GM21515 (cell line): Measurements from ENCODE around the gene KCTD13.
A peak's percentile ranks its signal among the peaks of the same experiment; 100 is the strongest.
"Not testable (repeated sequence)": the region's sequence is repeated elsewhere in the genome, so short reads cannot be mapped to it uniquely, and the experiment has no call there.

Experiments used
- ATAC-seq: cut with Tn5 transposase; IDR thresholded peaks from one replicate; pipeline ENCODE4 v1.9.1; 2021; ENCODE audit not compliant: unreplicated experiment

KCTD13 gene, protein sequence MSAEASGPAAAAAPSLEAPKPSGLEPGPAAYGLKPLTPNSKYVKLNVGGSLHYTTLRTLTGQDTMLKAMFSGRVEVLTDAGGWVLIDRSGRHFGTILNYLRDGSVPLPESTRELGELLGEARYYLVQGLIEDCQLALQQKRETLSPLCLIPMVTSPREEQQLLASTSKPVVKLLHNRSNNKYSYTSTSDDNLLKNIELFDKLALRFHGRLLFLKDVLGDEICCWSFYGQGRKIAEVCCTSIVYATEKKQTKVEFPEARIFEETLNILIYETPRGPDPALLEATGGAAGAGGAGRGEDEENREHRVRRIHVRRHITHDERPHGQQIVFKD

DNA sequence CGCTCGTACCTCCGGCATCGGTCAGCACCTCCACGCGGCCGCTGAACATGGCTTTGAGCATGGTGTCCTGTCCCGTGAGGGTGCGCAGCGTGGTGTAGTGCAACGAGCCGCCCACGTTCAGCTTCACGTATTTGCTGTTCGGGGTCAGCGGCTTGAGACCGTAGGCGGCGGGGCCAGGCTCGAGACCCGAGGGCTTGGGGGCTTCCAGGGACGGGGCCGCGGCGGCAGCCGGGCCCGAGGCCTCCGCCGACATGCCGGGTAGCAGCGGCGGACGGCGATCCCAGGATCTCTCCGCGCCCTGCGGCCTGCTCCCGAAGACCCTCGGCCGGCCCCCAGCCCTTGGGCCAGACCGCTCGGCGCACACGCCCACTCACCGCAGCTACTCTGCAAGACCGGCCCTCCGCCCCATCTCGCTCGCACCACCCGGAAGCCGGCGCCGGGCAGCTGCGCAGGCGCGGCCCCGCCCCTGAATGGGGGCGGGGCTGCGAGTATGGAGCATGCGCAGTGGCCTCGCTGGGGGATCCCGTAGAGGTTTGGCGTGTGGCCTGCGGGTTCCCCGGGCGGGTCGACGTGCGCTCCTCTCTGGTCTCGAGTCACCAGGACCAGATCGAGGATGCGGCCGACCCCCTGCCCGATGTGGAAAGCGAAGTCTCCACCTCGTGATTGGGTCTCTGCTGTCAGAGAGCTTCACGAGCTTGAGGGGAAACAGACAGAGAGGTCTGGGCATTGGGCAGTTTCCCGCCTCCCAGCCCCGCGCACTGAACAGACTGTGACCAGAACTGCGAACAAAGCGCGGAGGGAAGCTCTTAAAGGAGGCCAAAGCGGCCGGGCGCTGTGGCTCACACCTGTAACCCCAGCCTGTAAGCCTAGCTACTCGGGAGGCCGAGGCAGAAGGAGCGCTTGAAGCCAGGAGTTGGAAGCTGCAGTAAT, at the start of gene KCTD13:
KCTD13 (minus strand) TSS at position 446 of the 930 bp plus-strand sequence; CDS start at position 253, 193 bp downstream.
- ATAC-seq: peak; percentile 80

DNA sequence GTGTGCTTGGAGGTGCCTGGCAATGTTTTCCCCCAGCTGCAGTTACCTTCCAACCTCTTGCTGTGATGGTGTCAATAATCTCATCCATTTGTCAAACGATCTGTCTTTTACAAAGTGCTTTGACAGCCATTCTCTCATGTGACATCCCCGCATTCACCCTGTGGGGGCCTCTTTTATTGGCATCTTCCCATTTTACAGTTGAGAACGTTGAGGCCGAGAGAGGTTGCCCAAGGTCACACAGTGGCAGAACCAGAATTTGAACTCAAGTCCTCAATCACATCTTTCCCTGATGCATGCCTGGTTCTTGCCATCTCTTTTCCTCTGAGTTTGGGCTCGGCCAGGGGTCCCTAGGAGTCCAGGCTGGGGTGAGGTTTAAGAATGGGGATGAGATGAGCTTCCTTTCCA, 49.1 kb upstream of the KCTD13 start:
- ATAC-seq: no peak

DNA sequence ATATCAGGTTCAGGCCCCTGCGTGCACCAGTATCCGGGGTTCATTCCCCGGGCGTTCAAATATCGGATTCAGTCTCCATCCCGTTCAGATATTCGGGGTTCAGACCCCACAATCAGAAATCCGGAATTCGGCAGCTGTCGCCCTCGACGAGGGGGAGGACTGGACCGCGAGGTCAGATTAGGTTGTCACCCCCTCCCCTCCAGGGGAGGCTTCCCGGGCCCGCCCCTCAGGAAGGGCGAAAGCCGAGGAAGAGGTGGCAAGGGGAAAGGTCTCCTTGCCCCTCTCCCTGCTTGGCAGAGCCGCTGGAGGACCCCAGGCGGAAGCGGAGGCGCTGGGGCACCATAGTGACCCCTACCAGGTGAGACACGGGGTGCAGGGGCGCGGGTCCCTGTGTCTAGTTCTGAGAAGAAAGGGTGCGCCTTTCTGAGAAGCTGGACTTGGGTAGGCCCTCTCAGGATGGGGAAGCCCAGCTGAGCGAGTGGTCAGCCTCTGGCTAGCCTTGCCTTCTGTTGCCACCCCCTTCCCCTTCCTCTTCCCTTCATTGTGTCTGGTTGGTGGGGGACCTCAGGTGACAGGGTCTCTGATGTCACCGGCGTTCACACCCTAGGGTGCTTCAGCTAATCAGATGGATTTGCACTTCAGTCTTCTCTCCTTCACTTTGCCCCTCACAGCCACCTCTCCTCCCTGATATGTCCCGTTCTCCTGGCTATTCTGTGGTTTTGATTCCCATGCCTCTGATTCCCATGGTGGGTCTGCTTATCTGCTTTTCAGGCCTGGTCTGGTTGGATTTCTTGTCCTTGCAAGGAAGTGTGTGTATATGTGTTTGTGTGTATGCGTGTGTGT, 48.5 kb upstream of the KCTD13 start:
- ATAC-seq: no peak

DNA sequence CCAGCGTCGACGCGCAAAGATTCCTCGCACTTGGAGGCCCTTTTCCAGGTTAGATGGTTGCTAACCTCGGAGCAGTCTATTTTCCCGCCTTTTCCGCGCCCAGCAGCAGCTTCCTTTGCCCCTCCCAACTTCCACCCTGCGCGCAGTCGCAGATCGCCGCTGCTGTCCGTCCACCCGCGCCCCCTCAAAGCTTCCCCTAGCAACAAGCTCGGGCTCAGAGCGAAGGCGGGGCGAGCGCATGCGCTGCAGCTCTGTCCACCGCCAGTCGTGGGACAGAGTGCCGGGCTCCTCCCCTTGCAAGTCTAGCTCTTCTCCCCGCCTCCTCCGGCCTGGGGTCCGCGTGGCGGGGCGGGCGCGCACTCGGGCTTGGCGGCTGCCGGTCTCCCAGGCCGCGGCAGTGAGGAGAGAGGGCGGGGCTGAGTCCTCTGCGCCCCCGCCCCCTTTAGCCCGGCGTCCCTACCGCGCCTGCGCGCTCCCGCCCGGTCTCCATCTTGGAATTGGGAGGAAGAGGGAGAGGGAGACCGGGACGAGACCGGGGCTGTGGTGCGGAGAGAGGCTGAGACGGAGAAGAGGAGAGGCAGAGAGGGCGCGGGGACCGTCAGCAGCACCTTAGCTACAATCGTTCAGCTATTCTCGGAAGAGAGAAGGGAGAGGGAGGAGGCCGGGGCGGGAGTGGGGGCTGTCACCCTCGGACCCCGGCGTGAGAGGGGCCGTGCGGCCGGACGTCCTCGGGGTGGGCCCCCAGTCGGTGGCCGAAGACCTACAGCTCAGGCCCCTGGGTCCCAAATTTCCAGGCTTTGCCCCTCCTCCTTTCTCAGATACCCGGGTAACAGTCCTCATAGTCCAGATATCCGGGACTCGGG, 47.6 kb upstream of the KCTD13 start, which contains the start of gene TAOK2:
TAOK2 (plus strand) TSS at position 485 of the 863 bp plus-strand sequence. CDS start 3,905 bp downstream, outside the sequence.
- peak; percentile 82 for ATAC-seq

DNA sequence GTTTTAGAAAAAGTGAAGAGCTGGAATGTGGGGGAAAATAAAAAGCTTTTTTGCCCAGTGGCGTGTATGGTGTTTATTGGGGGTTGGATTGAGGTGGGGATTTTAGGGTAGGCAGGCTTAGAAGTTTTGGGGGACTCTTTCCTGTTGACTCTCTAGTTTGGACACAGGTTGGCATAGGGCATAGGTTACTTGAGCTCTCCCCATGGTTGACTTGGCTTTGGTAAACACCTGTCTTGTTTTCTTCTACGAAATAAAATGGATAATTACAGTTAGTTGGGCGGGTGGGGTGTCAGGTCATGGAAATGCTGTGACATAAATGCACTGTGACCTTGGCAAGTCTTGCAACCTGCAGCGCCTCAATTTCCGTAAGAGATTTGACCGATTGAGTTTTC, 47.0 kb upstream of the KCTD13 start:
- no peak for ATAC-seq

DNA sequence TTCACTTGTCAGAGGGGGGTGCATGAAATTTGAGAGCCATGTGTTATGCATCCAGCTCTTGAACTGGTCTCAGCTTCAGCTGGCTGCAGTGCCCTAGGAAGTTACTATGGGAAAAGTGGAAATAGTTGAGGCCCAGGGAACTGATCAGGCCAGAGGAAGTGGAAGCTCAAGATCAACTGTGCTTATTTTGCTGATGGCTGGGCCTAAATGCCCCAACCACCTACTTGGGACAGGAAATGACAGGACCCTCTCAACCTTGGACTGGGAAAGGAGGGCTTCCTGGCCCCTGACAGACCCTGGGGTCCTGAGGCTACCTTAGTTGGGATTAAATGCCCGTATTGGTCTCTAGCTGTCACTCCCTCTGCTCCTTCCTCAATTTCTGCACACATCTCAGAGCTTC, 46.5 kb upstream of the KCTD13 start:
- ATAC-seq: no peak

DNA sequence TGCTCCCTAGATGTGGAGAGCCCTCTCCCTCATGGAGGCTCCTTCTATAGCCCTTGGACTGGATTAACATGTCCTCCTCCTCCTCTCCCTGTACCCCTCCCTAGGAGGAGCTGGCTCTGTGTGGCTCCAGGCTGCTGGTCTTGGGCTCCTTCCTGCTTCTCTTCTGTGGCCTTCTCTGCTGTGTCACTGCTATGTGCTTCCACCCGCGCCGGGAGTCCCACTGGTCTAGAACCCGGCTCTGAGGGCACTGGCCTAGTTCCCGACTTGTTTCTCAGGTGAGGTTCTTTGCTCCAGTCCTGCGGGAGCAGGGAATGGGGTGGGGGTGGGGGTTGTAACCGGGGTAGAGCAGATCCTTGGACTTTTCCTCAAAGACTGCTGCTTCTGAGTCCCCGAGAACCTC, 45.3 kb upstream of the KCTD13 start:
- ATAC-seq: no peak

DNA sequence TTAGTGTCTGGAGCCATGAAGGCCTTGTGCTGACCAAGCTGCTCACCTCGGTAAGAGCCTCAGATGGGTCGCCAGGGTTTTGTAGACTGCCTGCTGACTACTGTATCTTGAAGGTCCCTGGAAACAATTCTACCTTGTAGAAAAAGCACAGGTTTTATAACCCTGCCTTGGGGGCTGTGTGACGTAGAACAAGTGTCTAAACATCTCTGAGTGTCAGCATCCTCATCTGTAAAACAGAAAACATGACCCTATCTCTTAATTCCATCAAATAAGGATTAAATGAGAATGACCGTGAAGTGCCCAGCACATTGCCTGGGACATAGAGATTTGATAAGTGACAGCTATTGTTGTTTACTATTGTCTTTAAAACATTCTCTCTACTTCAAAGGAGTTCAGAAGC, 42.2 kb upstream of the KCTD13 start:
- ATAC-seq: no peak

DNA sequence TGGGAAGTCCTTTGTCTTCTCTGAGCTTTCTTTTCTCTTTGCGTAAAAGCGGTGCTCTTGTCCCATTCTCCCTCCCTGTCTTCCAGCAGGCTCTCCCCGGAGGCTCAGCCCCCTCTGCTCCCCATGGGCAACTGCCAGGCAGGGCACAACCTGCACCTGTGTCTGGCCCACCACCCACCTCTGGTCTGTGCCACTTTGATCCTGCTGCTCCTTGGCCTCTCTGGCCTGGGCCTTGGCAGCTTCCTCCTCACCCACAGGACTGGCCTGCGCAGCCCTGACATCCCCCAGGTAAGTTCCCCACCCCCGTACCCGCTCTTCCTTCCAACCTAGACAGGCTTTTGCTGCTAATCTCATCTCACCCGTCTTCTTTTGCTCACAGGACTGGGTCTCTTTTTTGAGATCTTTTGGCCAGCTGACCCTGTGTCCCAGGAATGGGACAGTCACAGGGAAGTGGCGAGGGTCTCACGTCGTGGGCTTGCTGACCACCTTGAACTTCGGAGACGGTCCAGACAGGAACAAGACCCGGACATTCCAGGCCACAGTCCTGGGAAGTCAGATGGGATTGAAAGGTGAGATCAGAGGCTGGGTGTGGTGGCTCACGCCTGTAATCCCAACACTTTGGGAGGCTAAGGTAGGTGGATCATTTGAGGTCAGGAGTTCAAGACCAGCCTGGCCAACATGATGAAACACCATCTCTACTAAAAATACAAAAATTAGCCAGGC, 37.2 kb upstream of the KCTD13 start:
- no peak for ATAC-seq

DNA sequence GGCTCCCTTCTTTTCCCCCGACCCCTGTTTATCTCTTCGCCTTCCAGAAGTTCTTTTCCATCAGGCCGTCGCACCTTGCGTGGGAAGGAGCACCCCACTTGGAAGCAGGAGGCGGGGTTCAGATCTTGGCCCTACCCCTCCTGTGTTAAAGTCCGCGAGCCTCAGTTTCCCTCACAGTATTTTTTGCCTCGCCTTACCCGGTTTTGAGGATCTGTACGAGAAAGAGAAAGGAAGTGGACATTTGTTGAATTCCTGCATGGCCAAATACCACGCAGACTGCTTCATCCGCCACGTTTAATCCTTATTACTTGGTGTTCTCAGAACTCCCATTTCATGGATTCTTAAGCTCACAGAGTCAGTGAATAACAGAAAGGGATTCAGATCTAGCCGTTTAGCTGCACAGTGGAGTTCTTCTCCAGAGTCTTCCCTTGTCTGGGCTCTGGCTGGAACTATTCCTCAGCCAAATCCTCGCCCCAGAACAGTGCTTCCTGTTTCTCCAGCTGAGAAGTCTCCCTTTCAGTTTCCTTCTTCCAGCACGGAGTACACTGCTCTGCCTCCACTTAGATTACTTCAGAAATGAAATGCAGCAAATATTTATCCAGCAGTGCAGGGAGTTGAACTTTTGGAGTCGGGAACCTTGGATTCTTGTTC, 36.4 kb upstream of the KCTD13 start:
- peak; percentile 4 for ATAC-seq

DNA sequence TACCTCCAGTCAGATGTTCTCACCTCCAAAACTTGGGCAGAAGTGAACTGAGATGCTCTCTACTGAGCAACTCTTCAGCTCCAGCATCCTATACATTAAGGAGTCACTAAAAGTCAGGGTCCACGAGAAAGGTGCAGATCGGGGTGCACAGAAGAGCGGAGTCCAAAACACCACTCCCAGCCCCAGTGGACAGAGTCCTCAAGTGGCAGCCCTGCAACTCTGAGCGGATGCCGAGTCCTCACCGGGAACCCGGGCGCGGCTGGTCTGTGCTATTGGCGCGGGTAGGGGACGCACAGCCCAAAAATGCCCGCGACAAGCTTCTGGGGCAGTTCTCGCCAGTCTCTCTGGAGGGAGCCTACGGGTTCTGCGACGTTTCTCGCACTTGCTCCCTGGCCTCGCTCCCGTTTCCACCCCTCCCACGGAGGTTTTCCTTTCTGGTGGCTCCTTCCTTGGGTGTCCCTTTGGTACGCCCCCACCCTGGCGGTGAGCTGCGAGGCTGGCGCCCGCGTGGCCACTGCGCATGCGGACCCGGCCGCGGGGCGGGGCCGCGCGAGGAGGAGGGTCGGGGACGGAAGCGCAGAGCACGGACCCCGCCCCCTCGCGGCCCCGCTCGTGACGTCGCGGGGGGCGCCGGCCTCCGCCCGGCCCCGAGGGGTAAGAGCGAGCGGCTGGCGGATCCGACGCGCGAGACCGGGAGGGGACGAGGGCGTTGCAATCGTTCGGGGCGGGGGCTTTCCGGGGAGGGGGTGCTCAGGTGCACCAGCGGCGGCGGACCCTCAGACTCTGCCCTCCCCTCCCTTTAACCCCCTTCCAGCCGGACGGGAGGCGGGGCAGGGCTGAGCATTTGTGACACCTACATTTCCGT, 35.7 kb upstream of the KCTD13 start, which contains the start of gene TMEM219:
TMEM219 (plus strand) TSS at position 601 of the 865 bp plus-strand sequence. CDS start 1,065 bp downstream, outside the sequence.
- peak; percentile 85 for ATAC-seq

DNA sequence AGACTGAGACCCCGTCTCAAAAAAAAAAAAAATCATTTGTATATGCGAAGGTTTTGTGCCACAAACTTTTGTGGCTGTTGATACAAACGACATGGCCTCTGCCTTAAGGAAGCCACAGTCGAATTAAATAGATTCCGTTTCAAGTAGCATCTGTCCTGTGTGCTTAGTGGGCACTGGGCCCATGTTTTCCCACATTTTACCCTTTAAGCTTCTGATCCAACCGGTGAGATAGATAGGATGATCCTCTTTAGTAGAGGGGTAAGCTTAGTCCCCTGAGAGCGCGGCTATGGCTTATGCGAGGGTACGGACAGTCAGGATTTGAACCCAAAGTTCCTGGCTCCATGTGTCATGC, 35.1 kb upstream of the KCTD13 start:
- no peak for ATAC-seq

DNA sequence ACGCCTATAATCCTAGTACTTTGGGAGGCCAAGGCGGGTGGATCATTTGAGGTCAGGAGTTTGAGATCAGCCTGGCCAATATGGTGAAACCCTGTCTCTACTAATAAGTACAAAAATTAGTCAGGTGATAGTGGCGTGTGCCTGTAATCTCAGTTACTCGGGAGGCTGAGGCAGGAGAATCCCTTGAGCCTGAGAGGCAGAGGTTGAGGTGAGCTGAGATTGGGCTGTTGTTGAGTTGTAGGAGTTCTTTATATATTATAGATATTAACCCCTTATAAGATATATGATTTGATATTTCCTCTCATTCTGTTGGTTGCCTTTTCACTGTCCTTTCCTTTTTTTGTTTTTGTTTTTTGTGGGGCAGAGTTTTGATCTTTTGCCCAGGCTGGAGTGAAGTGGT, 33.8 kb upstream of the KCTD13 start:
- not testable (repeated sequence) for ATAC-seq

DNA sequence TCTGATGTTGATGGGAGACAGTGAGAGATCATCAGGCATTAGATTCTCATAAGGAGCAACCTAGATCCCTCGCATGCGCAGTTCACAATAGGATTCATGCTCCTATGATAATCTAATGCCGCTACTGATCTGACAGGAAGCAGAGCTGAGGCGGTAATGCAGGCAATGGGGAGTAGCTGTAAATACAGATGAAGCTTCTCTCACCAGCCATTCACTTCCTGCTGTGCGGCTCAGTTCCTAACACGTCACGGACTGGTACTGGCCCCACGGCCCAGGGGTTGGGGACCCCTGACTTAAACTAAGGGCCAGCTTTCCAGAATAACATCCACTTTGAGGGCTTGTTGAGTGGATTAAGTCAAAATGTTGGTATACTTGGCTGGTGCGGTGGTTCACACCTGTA, 33.3 kb upstream of the KCTD13 start:
- ATAC-seq: no peak

DNA sequence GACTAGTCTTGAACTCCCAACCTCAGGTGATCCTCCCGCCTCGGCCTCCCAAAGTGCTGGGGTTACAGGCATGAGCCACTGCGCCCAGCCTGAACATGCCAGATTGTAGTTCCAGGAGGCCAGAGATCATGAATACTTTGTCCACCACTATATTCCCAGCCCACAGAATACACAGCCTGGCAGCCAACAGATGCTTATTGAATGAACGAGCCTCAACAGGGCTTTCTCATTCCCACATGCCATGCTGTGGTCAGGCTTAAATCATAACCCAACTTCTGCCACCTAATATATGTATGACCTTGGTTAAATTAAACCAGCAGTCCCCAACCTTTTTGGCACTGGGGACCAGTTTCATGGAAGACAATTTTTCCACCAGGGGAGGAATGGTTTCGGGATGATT, 32.7 kb upstream of the KCTD13 start:
- no peak for ATAC-seq

DNA sequence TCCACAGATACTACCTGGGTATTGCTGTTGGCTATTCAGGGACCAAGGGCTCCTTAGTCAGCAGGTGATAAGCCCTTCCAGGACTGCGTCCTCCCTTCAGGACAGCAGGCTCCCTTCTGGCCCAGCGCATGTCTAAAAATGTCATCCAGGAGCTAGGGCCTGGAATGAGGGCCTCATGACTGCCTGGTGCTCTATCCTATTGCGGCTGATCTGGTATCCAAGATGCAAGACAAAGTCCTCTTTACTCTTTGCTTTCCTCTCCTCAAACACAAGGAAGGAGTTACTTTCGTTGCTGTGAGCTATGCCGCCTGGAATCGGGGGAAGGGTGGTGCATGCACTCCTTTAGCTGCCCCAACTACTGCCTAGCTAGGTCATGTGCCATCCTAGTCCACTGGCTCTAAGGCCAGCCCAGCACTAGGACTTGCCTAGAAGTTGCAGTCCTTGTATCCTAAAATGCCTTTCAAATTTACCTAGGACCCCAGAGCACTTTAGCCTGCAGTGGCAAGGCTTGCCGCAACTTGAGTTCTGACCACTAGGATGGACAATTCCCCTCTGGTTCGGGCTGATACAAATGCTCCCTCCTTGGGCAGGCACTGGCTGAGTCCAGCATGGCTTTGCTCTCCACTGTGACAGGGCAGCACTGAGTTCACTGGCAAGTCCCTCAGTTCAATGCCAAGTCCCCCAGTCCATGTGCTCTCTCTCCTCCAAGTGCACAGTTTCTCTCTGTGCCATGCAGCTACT, 25.8 kb upstream of the KCTD13 start:
- no peak for ATAC-seq

DNA sequence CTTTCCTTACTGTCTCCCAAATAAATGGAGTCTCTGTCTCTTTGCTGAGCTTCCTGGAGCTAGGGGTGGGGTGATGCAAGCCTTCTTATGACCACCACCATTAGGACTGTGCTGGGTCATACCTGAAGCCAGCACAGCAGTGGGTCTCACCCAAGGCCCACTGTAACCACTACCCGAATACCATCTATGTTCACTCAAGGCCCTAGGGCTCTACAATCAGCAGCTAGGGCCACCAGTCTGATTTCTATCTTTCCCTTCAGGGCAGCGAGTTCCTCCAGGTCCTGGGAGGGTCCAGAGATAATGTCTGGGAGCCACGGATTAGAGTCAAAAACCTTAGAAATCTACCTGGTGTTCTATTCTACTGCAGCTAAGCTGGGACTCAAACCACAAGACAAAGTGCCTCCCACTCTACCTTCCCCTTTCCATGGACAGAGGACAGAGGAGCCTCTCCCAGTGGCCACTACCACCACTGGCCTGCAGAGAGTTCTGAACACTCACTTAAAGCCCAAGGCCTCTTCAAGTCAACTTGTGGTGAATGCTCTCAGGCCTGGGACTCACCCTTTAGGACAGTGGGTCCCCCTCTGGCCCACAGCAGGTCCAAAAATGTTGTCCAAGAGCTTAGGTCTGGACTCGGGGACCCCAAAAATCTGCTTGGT, 24.9 kb upstream of the KCTD13 start:
- ATAC-seq: no peak
